Esophagus (tissue), 2 donors: ENCODE results near the gene ATG5. TPM values are rescaled to one million over a fixed set of nuclear protein-coding genes. Genes with fewer than 3 reads are reported as not detected.
"Not testable (repeated sequence)": the region's sequence is repeated elsewhere in the genome, so short reads cannot be mapped to it uniquely, and the experiment has no call there.

Experiments
- H3K27ac ChIP-seq, 2 donors: one replicate each; pipeline ENCODE4 v1.5.1; 2013; ENCODE audit warnings: low read depth in 2 of 2, mild to moderate bottlenecking in 2 of 2, inconsistent platforms in 1 of 2, low read length in 1 of 2, moderate library complexity in 1 of 2
- H3K27me3 ChIP-seq, 2 donors: one replicate each; pipeline ENCODE4 v1.6.1; 2013; ENCODE audit warnings: low read length in 2 of 2, control low read depth in 1 of 2, mild to moderate bottlenecking in 1 of 2; ENCODE audit not compliant: insufficient read depth in 2 of 2, control insufficient read depth in 1 of 2
- H3K36me3 ChIP-seq, 2 donors: one replicate each; pipeline ENCODE4 v1.6.1; 2013; ENCODE audit warnings: low read length in 1 of 2; ENCODE audit not compliant: control insufficient read depth in 2 of 2, insufficient read depth in 2 of 2
- H3K4me1 ChIP-seq, 2 donors: one replicate each; pipeline ENCODE4 v1.6.1; 2013; ENCODE audit warnings: low read length in 1 of 2; ENCODE audit not compliant: control insufficient read depth in 2 of 2, insufficient read depth in 2 of 2
- H3K4me3 ChIP-seq, 2 donors: one replicate each; pipeline ENCODE4 v1.5.1; 2013; ENCODE audit warnings: low read length in 2 of 2, mild to moderate bottlenecking in 2 of 2, low read depth in 1 of 2, moderate library complexity in 1 of 2
- H3K9me3 ChIP-seq, 2 donors: one replicate each; pipeline ENCODE4 v1.6.1; 2013; ENCODE audit warnings: mild to moderate bottlenecking in 2 of 2, low read depth in 1 of 2, low read length in 1 of 2, moderate library complexity in 1 of 2; ENCODE audit not compliant: control insufficient read depth in 2 of 2, insufficient read depth in 1 of 2
- WGBS, 2 donors: extraction: QIAGEN DNeasy Blood & Tissue Kit; methylation state at CpG; one replicate each; pipeline ENCODE4 v1.1.7; 2013; 5-methylcytosine and 5-hydroxymethylcytosine counted together
- polyA plus RNA-seq, 2 donors: library from polyadenylated mRNA; stranded (reverse); fragments of 200-250 nt; gene quantifications; one replicate each; pipeline ENCODE4 v1.2.3, GENCODE V29; 2013
- donor health status: healthy with polysubstance abuse.
- donor health status: Bipolar disorder and iron deficiency.

The ATG5 gene
- polyA plus RNA-seq, 2 donors, result 9.1 to 12.5 TPM

DNA sequence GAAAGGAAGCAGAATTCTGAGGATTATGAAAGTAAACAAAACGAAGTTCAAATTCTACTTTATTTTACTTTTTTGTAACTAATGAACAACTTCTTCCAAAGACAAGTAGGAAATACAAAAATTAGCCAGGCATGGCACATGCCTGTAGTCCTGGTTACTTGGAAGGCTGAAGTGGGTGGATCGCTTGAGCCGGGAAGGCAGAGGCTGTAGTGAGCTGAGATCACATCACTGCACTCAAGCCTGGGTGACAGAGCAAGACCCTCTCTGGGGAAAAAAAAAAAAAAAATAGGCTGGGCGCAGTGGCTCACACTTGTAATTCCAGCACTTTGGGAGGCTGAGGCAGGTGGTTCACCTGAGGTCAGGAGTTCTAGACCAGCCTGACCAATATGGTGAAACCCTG, 82.3 kb downstream of the ATG5 start:
- H3K27ac ChIP-seq, result no peak overlapping the region
- H3K4me3 ChIP-seq, result no peak overlapping the region
- WGBS, 2 donors, result 83 to 94% methylated on average over 4 of the region's 4 CpGs
- H3K9me3 ChIP-seq, result no peaks in the 10 kb centered on the region
- no peaks in the 10 kb centered on the region for H3K4me1 ChIP-seq
- H3K36me3 ChIP-seq, result peaks cover 0 to 4% of the 10 kb centered on the region in 2 donors
- H3K27me3 ChIP-seq, result no peaks in the 10 kb centered on the region

DNA sequence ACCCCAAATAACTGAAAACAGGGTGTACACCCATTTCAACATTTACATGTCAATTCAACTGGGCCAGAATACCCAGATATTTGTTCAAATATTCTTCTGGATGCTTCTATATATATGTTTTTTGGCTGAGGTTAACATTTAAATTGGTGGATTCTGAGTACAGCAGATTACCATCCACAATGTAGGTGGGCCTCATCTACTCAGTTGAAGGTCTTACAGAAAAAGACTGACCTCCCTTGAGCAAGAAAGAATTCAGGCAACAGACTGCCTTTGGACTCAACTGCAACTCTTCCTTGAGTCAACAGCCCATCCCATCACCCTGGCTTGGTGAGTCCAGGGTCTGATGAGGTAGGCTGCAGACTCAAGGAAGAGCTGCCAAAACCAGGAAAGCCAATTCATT, 84.1 kb downstream of the ATG5 start:
- no peak overlapping the region for H3K4me3 ChIP-seq
- H3K36me3 ChIP-seq, result no peaks in the 10 kb centered on the region
- no peak overlapping the region for H3K27ac ChIP-seq
- H3K4me1 ChIP-seq, result no peaks in the 10 kb centered on the region
- H3K27me3 ChIP-seq, result no peaks in the 10 kb centered on the region
- no peaks in the 10 kb centered on the region for H3K9me3 ChIP-seq

DNA sequence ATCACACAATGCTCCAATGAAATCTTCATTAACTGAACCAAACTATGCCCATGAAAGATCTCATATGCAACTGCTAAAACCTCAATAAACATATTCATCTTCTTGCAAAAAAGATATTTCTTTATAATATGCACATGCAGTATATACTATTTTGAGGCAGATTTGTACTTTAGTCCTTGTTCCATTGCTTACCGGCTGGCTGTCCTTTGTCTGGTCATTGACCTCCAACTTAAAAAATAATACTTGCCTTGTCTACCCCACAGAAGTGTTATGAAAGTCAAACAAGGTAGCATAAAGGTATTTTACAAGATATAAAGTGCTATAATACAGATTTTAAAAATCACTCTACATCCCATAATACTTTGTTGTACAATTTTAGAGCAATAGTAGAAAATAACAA, 88.3 kb downstream of the ATG5 start:
- Histone ChIP-seq H3K27ac (no peak overlapping the region), H3K4me1 (no peaks in the 10 kb centered on the region), H3K27me3 (no peaks in the 10 kb centered on the region), H3K36me3 (no peaks in the 10 kb centered on the region), H3K4me3 (no peak overlapping the region), H3K9me3 (no peaks in the 10 kb centered on the region)
- 94 to 98% methylated on average over 1 of the region's 1 CpG for WGBS, 2 donors

DNA sequence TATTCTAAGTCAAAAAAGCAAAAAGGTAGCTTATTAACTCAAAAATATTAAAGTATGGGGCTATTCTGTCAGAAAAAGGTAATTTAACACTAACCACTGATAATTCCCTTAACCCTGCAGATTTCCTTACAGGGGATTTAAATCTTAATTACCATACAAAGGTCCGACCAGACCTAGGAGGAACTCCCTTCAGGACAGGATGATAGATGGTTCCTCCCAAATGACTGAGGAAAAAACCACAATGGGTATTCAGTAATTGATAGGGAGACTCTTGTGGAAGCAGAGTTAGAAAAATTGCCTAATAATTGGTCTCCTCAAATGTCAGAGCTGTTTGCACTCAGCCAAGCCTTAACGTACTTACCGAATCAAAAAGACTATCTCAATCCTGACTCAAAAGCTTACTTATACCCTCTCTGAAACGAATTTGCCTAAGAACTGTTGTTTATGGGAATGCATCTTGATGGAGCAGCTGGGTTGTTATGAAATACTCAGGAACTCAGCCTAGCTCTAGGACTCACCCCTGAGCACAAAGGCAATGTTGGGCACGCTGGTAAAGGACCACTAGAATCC, 95.6 kb downstream of the ATG5 start:
- not testable (repeated sequence) for H3K4me1 ChIP-seq, H3K27me3 ChIP-seq
- WGBS, 2 donors, result 84 to 86% methylated on average over 5 of the region's 5 CpGs

DNA sequence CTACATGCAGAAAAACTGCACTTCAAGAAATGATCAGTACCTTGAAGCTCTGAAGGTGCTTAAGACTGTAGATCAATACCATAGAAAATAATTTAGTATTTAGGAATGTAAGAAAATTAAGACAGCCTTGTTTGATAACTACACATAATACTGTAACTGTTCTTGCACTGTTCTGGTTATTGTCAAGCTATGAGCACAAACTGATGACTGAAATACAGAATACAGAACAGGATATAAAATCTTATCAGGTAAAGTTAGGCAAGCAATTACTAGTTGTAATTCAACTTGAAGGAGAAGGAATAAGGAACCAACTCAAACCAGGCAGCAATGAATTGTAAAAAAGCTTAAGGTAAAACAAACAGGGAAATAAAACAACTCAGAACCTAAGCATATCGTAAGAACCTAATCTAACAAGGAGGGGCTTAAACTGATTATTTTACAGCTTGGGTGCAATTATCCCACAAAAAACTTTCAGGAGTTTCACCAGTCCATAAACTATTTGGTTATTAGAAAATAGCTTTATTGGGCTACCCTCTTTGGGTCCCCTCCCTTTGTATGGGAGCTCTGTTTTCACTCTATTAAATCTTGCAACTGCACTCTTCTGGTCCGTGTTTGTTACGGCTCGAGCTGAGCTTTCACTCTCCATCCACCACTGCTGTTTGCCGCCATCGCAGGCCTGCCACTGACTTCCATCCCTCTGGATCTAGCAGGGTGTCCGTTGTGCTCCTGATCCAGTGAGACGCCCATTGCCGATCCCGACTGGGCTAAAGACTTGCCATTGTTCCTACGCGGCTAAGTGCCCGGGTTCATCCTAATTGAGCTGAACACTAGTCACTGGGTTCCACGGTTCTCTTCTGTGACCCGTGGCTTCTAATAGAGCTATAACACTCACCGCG, 97.7 kb downstream of the ATG5 start:
- H3K4me3 ChIP-seq, result no peak overlapping the region
- no peaks in the 10 kb centered on the region for H3K4me1 ChIP-seq
- no peaks in the 10 kb centered on the region for H3K36me3 ChIP-seq
- WGBS, 2 donors, result 95 to 97% methylated on average over 17 of the region's 17 CpGs
- no peaks in the 10 kb centered on the region for H3K27me3 ChIP-seq
- H3K9me3 ChIP-seq, result no peaks in the 10 kb centered on the region
- H3K27ac ChIP-seq, result no peak overlapping the region

More for the DNA sequence above, 95.6 kb downstream of the ATG5 start:
- not testable (repeated sequence) for H3K27ac ChIP-seq, H3K36me3 ChIP-seq, H3K4me3 ChIP-seq, H3K9me3 ChIP-seq

DNA sequence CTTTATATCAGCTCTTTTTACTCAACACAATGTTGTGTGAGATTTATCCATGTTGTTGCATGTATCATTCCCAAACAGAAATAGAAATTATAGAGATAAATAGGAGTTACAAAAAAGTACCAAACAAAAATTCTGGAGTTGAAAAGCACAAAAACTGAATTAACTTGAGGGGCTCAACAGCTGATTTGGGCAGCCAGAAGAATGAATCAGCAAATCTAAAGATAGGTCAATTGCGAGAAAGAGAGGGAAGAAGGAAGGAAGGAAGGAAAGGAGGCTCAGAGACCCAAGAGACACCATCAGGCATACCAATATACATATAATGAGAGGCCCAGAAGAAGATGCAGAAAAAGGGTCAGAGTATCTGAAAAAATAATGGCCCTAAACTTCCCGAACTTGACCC, 98.9 kb downstream of the ATG5 start:
- Histone ChIP-seq H3K9me3 (no peaks in the 10 kb centered on the region), H3K4me3 (no peak overlapping the region), H3K27ac (no peak overlapping the region), H3K36me3 (no peaks in the 10 kb centered on the region), H3K4me1 (no peaks in the 10 kb centered on the region), H3K27me3 (no peaks in the 10 kb centered on the region)
- WGBS, 2 donors, result 85 to 86% methylated on average over 2 of the region's 2 CpGs

DNA sequence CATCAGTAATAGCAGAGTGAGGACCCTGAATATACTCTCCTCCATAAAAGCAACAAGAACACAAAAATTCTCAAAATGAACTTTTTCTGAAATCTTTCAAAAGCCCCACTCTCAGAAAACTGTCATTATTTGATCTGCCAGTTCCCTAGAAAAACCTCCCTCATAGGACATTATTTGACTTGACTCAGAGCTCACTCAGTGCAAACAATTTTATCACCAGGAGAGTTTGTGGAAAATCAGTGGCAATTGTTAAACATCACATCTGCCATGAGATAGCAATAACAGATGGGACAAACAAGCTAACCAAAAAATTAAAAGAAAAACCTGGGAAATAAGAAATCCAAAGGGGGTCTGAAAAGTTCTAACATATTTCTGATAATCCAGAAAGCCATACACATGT, 100.0 kb downstream of the ATG5 start:
- H3K4me3 ChIP-seq, result no peak overlapping the region
- no peaks in the 10 kb centered on the region for H3K4me1 ChIP-seq
- no peaks in the 10 kb centered on the region for H3K9me3 ChIP-seq
- no peaks in the 10 kb centered on the region for H3K27me3 ChIP-seq
- H3K36me3 ChIP-seq, result no peaks in the 10 kb centered on the region
- H3K27ac ChIP-seq, result no peak overlapping the region

DNA sequence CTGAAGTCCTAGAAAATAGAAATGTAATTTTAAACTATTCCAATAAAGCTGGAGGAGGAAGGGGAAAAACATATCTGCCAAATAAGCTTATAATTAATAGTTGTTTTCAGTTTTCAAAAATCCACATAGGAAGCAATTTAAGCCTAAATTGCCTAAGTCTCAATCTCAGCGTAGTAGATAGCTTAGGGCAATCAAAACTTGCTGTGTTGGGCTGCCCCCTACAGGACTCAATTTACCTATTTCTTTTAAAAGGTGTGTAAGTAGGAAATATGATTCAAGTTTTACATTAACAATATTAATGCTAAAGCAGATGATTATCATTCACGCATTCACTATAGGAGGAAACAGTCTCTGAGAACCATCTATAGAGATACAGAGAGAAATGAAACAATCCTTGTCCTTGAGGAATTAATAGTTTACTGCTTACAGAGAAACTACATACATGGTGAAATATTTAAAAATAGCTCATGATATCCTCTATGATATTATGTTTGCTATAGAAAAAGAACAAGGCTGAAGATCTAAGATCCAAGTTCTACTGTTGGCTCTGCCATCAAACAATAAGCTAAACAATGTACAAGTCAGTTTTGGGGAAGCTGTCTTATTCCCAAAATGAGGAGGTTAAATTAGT, 102.1 kb downstream of the ATG5 start:
- no peaks in the 10 kb centered on the region for H3K4me1 ChIP-seq
- no peak overlapping the region for H3K27ac ChIP-seq
- 30 to 38% methylated on average over 2 of the region's 2 CpGs for WGBS, 2 donors
- no peaks in the 10 kb centered on the region for H3K36me3 ChIP-seq
- H3K4me3 ChIP-seq, result no peak overlapping the region
- H3K9me3 ChIP-seq, result no peaks in the 10 kb centered on the region
- H3K27me3 ChIP-seq, result no peaks in the 10 kb centered on the region

DNA sequence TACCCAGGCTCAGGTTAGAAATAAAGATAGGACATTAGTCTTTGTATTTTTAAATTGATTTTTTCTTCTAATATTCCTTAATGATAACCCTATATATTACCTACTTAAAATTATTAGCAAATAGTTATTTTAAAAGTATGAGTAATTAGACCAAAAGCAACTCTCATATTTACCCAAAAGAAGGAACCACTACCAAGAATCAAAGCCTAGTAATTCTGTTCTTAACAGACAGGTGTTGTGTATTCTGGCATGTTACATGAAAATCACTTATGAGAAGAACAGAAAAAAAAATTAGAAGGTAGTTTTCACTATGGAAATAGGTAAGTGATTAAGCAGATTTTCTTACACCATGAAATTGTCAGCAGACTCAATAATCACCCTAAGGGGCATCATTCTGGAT, 105.1 kb downstream of the ATG5 start:
- H3K4me3 ChIP-seq, result no peak overlapping the region
- H3K27ac ChIP-seq, result no peak overlapping the region
- no peaks in the 10 kb centered on the region for H3K4me1 ChIP-seq
- no peaks in the 10 kb centered on the region for H3K36me3 ChIP-seq
- H3K9me3 ChIP-seq, result no peaks in the 10 kb centered on the region
- no peaks in the 10 kb centered on the region for H3K27me3 ChIP-seq

DNA sequence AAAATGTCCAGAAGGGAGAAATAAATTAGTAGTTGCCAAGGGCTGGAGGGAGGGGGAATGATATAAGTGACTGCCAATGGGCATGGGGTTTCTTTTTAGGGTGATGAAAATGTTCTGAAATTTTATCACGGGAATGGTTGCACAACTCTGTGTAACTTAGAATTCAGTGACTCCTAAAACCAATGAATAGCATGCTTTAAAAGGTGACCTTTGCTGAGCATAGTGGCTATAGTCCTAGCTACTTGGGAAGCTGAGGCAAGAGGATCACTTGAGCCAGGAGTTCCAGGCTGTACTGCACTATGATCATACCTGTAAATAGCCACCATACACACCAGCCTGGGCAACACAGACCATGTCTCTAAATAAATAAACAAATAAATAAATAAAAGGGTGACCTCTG, 109.0 kb downstream of the ATG5 start:
- WGBS, 2 donors, result 86 to 90% methylated on average over 1 of the region's 1 CpG
- H3K4me3 ChIP-seq, result no peak overlapping the region
- H3K4me1 ChIP-seq, result no peaks in the 10 kb centered on the region
- no peaks in the 10 kb centered on the region for H3K27me3 ChIP-seq
- H3K27ac ChIP-seq, result no peak overlapping the region
- H3K9me3 ChIP-seq, result no peaks in the 10 kb centered on the region
- no peaks in the 10 kb centered on the region for H3K36me3 ChIP-seq
